Mesenchymal stem cell (in vitro differentiated cells and primary cell): ENCODE measurements around the gene DTX4.

Source experiments
- DNase-seq: peaks from one replicate; pipeline ENCODE4 v3.0.0-alpha.2; 2013
- H2AFZ ChIP-seq: one replicate; pipeline ENCODE4 v1.6.1; 2013; ENCODE audit warnings: low read depth, mild to moderate bottlenecking, control low read depth, inconsistent platforms, low read length, moderate library complexity
- H2AK5ac ChIP-seq: 2 replicates; pipeline ENCODE4 v1.6.1; 2013; ENCODE audit warnings: low read length, moderate library complexity, mild to moderate bottlenecking, inconsistent platforms; ENCODE audit not compliant: severe bottlenecking
- H2BK120ac ChIP-seq: one replicate; pipeline ENCODE4 v1.6.1; 2013; ENCODE audit warnings: low read depth, mild to moderate bottlenecking, inconsistent platforms, low read length, moderate library complexity
- H2BK12ac ChIP-seq, 2 experiments: one replicate each; pipeline ENCODE4 v1.6.1; 2013; ENCODE audit warnings: inconsistent platforms in 2 of 2, low read length in 2 of 2, mild to moderate bottlenecking in 2 of 2, moderate library complexity in 2 of 2, control low read depth in 1 of 2
- H2BK15ac ChIP-seq: one replicate; pipeline ENCODE4 v1.6.1; 2013; ENCODE audit warnings: mild to moderate bottlenecking, low read depth, inconsistent platforms; ENCODE audit not compliant: poor library complexity, severe bottlenecking
- H2BK5ac ChIP-seq: 2 replicates; pipeline ENCODE4 v1.6.1; 2013; ENCODE audit warnings: low read depth, mild to moderate bottlenecking, low read length, control low read depth, inconsistent platforms; ENCODE audit not compliant: poor library complexity, severe bottlenecking
- H3K14ac ChIP-seq, 2 experiments: one replicate each; pipeline ENCODE4 v1.6.1; 2013; ENCODE audit warnings: inconsistent platforms in 2 of 2, low read length in 2 of 2, control low read depth in 1 of 2, mild to moderate bottlenecking in 1 of 2, moderate library complexity in 1 of 2
- H3K18ac ChIP-seq, 2 experiments: one replicate each; pipeline ENCODE4 v1.6.1; 2013; ENCODE audit warnings: inconsistent platforms in 2 of 2, low read length in 2 of 2, control low read depth in 1 of 2, low read depth in 1 of 2, mild to moderate bottlenecking in 1 of 2
- H3K23ac ChIP-seq, 2 experiments: one replicate each; pipeline ENCODE4 v1.6.1; 2013; ENCODE audit warnings: inconsistent platforms in 2 of 2, low read length in 2 of 2, mild to moderate bottlenecking in 2 of 2, moderate library complexity in 2 of 2, control low read depth in 1 of 2
- H3K27ac ChIP-seq: 2 replicates; pipeline ENCODE4 v1.5.1; 2013; ENCODE audit warnings: mild to moderate bottlenecking, moderate library complexity, low read length, control low read depth, inconsistent platforms; ENCODE audit not compliant: poor library complexity, severe bottlenecking
- H3K27me3 ChIP-seq, 2 experiments: 2 replicates each; pipeline versions ENCODE4 v1.6.1 to v1.7.0; 2013; ENCODE audit warnings: low read length in 2 of 2, mild to moderate bottlenecking in 2 of 2, moderate library complexity in 2 of 2, control low read depth in 1 of 2, inconsistent platforms in 1 of 2; ENCODE audit not compliant: control insufficient read depth in 1 of 2, insufficient read depth in 1 of 2
- H3K36me3 ChIP-seq, 2 experiments: 2 replicates each; pipeline versions ENCODE4 v1.6.1 to v1.7.0; 2013; ENCODE audit warnings: low read length in 2 of 2, control low read depth in 1 of 2, inconsistent platforms in 1 of 2, low read depth in 1 of 2, mild to moderate bottlenecking in 1 of 2; ENCODE audit not compliant: insufficient read depth in 2 of 2, control insufficient read depth in 1 of 2
- H3K4ac ChIP-seq, 2 experiments: one replicate each; pipeline ENCODE4 v1.6.1; 2013; ENCODE audit warnings: inconsistent platforms in 2 of 2, low read length in 2 of 2, mild to moderate bottlenecking in 2 of 2, moderate library complexity in 2 of 2, control low read depth in 1 of 2, low read depth in 1 of 2
- H3K4me1 ChIP-seq: 2 replicates; pipeline ENCODE4 v1.6.1; 2013; ENCODE audit warnings: low read depth, low read length, control low read depth; ENCODE audit not compliant: control insufficient read depth, insufficient read depth
- H3K4me2 ChIP-seq: 2 replicates; pipeline ENCODE4 v1.6.1; 2013; ENCODE audit warnings: low read length, mild to moderate bottlenecking, inconsistent platforms; ENCODE audit not compliant: poor library complexity, severe bottlenecking
- H3K4me3 ChIP-seq, 2 experiments: 2 replicates each; pipeline versions ENCODE4 v1.5.1 to v1.7.0; 2013; ENCODE audit warnings: low read length in 2 of 2, mild to moderate bottlenecking in 2 of 2, control low read depth in 1 of 2, low read depth in 1 of 2; ENCODE audit not compliant: insufficient read depth in 1 of 2
- H3K79me1 ChIP-seq: replicated peaks from 2 replicates; pipeline ENCODE4 v1.6.1; 2013; ENCODE audit warnings: mild to moderate bottlenecking, control low read depth, low read length, inconsistent platforms; ENCODE audit not compliant: poor library complexity, severe bottlenecking
- H3K9ac ChIP-seq: 2 replicates; pipeline ENCODE4 v1.7.0; 2013; ENCODE audit warnings: mild to moderate bottlenecking, low read length, moderate library complexity
- H3K9me3 ChIP-seq: 2 replicates; pipeline ENCODE4 v1.7.0; 2013; ENCODE audit warnings: mild to moderate bottlenecking, low read length; ENCODE audit not compliant: control insufficient read depth
- H4K8ac ChIP-seq: one replicate; pipeline ENCODE4 v1.6.1; 2013; ENCODE audit warnings: inconsistent platforms, mild to moderate bottlenecking, low read length, moderate library complexity
- H4K91ac ChIP-seq: one replicate; pipeline ENCODE4 v1.6.1; 2013; ENCODE audit warnings: mild to moderate bottlenecking, low read length, inconsistent platforms
- WGBS: methylation state at CpG from one replicate; pipeline ENCODE4 v1.1.7; 2013; ENCODE audit warnings: mixed read lengths; 5-methylcytosine and 5-hydroxymethylcytosine counted together

Gene DTX4

GRCh38 chr11:59188954-59189353, 17.0 kb downstream of the DTX4 start:
- no peak overlapping the region for H3K4ac ChIP-seq
- H3K27ac ChIP-seq = no peak overlapping the region
- no peak overlapping the region for H2BK15ac ChIP-seq
- H4K8ac ChIP-seq = no peak overlapping the region
- H3K36me3 ChIP-seq = no peaks in the 10 kb centered on the region
- H2BK120ac ChIP-seq = no peak overlapping the region
- DNase-seq = no peak
- no peak overlapping the region for H4K91ac ChIP-seq
- peaks cover 0 to 21% of the 10 kb centered on the region in 2 experiments for H3K27me3 ChIP-seq
- WGBS = 74% methylated on average over 4 of the region's 4 CpGs
- no peaks in the 10 kb centered on the region for H3K4me1 ChIP-seq
- H3K14ac ChIP-seq = no peak overlapping the region
- no peak overlapping the region for H3K23ac ChIP-seq
- no peak overlapping the region for H2AFZ ChIP-seq
- H3K4me3 ChIP-seq = no peak overlapping the region
- H2BK12ac ChIP-seq = no peak overlapping the region
- H3K9me3 ChIP-seq = no peaks in the 10 kb centered on the region
- H3K18ac ChIP-seq = no peak overlapping the region
- H2BK5ac ChIP-seq = no peak overlapping the region
- H3K79me1 ChIP-seq = no peaks in the 10 kb centered on the region
- H3K4me2 ChIP-seq = no peak overlapping the region
- no peak overlapping the region for H2AK5ac ChIP-seq
- no peak overlapping the region for H3K9ac ChIP-seq

- no peak for DNase-seq
- Histone ChIP-seq H3K4me1 (no peaks in the 10 kb centered on the region), H4K8ac (no peak overlapping the region), H3K23ac (no peak overlapping the region), H3K9me3 (no peaks in the 10 kb centered on the region), H2BK12ac (no peak overlapping the region), H3K4me2 (no peak overlapping the region), H3K4me3 (no peak overlapping the region), H3K14ac (no peak overlapping the region), H3K36me3 (no peaks in the 10 kb centered on the region), H2BK15ac (no peak overlapping the region), H3K79me1 (no peaks in the 10 kb centered on the region), H4K91ac (no peak overlapping the region), H3K18ac (no peak overlapping the region), H3K27ac (no peak overlapping the region), H2AFZ (no peak overlapping the region), H2BK5ac (no peak overlapping the region), H3K9ac (no peak overlapping the region), H3K27me3 (peaks cover 0 to 21% of the 10 kb centered on the region in 2 experiments), H2BK120ac (no peak overlapping the region), H2AK5ac (no peak overlapping the region), H3K4ac (no peak overlapping the region)
- 91% methylated on average over 4 of the region's 4 CpGs for WGBS
Measured at GRCh38 chr11:59189986-59190385, 18.1 kb downstream of the DTX4 start.

- no peak overlapping the region for H3K23ac ChIP-seq
- no peaks in the 10 kb centered on the region for H3K4me1 ChIP-seq
- no peak overlapping the region for H3K4me2 ChIP-seq
- H3K27me3 ChIP-seq = peaks cover 0 to 21% of the 10 kb centered on the region in 2 experiments
- no peaks in the 10 kb centered on the region for H3K79me1 ChIP-seq
- H3K14ac ChIP-seq = no peak overlapping the region
- H3K4ac ChIP-seq = no peak overlapping the region
- H3K9me3 ChIP-seq = no peaks in the 10 kb centered on the region
- no peak overlapping the region for H2AK5ac ChIP-seq
- H4K91ac ChIP-seq = no peak overlapping the region
- no peak for DNase-seq
- H3K4me3 ChIP-seq = no peak overlapping the region
- WGBS = 96% methylated on average over 3 of the region's 4 CpGs
- H2BK15ac ChIP-seq = no peak overlapping the region
- H3K27ac ChIP-seq = no peak overlapping the region
- H2BK120ac ChIP-seq = no peak overlapping the region
- no peak overlapping the region for H3K9ac ChIP-seq
- H4K8ac ChIP-seq = no peak overlapping the region
- H2BK5ac ChIP-seq = no peak overlapping the region
- H3K36me3 ChIP-seq = no peaks in the 10 kb centered on the region
- H2AFZ ChIP-seq = no peak overlapping the region
- H3K18ac ChIP-seq = no peak overlapping the region
- H2BK12ac ChIP-seq = no peak overlapping the region
Measured at GRCh38 chr11:59191095-59191494, 19.2 kb downstream of the DTX4 start.

- Histone ChIP-seq H4K91ac (peak overlapping the region; percentile 43), H3K4me3 (no peak overlapping the region), H3K4ac (no peak overlapping the region), H3K36me3 (no peaks in the 10 kb centered on the region), H2BK15ac (no peak overlapping the region), H3K27ac (no peak overlapping the region), H3K14ac (no peak overlapping the region), H2AFZ (no peak overlapping the region), H3K18ac (no peak overlapping the region), H3K4me1 (no peaks in the 10 kb centered on the region), H4K8ac (no peak overlapping the region), H3K79me1 (no peaks in the 10 kb centered on the region), H2BK12ac (no peak overlapping the region), H3K9ac (no peak overlapping the region), H3K23ac (no peak overlapping the region), H2BK5ac (no peak overlapping the region), H3K4me2 (no peak overlapping the region), H3K27me3 (peaks cover 0 to 16% of the 10 kb centered on the region in 2 experiments), H3K9me3 (no peaks in the 10 kb centered on the region), H2BK120ac (no peak overlapping the region), H2AK5ac (no peak overlapping the region)
- DNase-seq = no peak
- WGBS = 84% methylated on average over 8 of the region's 8 CpGs
Measured at GRCh38 chr11:59191890-59192289, 20.0 kb downstream of the DTX4 start.
